ENCODE measurements around the gene EIF3A.

EIF3A gene

GRCh38 chr10:119006451-119007210, 74.0 kb downstream of the EIF3A start:
- DNase-seq (ENCODE audit: low spot score): no peak

- no peak for DNase-seq (ENCODE audit: low spot score)
Observed at GRCh38 chr10:119005362-119006043, 75.1 kb downstream of the EIF3A start.

- DNase-seq (ENCODE audit: low spot score): no peak
Observed at GRCh38 chr10:119003572-119004289, 76.9 kb downstream of the EIF3A start.

- DNase-seq (ENCODE audit: low spot score): no peak
Observed at GRCh38 chr10:119001717-119002500, 78.7 kb downstream of the EIF3A start.

DNA sequence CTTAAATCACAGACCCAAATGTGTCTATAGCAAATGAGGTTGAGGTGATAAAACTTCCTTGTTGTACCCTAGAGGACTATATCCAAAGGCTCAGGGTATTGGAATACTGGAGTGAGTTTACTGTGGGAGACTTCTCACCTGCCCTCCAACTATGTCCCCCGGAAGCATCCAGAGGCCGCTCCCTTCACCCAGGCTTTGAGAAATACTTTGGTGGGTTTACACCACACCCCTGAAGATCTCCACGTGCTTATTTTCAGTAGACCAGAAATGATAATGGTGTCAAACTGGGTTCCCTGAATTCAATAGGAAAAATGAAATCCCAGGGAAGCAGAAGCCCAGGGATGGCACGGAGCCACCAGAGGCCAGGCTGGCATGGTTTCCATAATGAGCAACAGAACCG, 82.4 kb downstream of the EIF3A start:
- no peak for DNase-seq (ENCODE audit: low spot score)

DNA sequence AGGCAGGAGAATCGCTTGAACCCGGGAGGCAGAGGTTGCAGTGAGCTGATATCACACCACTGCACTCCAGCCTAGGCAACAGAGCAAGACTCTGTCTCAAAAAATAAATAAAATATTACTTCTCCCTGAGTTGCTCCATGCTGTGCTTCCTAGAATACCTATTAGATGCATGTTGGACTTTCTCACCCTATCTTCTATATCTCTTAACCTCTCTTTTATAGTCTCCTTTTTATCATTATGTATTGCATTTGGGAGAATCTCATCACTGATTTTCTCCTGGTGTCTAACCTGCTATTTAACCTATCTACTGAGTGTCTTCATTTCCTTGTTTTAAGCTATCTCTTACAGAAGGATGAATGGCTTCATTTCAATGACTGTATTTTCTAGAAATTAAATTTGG, 83.2 kb downstream of the EIF3A start:
- no peak for DNase-seq (ENCODE audit: low spot score)

DNA sequence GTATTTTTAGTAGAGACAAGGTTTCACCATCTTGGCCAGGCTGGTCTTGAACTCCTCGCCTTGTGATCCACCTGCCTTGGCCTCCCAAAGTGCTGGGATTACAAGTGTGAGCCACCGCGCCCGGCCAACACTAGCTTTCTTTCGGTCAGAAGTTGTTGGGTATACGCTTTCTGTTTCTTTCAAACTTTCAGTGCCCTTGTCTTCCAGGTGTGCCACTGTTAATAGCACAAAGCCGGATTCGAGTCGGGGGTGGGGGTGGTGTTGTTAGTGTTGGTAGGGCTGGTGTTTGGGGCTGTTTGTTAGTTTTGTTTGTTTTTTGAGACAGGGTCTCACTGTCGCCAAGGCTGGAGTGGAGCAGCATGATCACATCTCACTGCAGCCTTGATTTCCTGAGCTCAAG, 84.9 kb downstream of the EIF3A start:
- DNase-seq (ENCODE audit: low spot score): no peak

- no peak for DNase-seq (ENCODE audit: low spot score)
Observed at GRCh38 chr10:118994321-118994720, 86.3 kb downstream of the EIF3A start.

DNA sequence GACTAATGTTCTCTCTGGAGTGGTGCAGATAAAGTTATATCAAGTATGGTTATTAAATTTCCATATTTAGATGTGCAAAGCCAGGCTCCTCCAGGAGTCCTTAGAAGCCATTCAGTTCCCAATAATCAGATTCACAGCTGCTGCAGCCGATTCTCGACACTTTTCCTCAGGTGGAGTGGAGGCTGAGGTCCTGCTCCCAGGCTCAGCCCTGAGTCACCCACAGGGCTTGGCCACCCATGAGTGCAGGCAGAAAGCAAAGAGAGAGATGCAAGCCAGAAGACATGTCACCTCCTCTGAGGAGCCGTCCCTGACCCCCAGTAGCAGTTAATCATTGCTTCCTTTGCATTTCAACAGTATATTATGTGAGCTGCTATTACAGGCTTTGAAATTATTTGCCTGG, 87.4 kb downstream of the EIF3A start:
- DNase-seq (ENCODE audit: low spot score): no peak

GRCh38 chr10:118992496-118992895, 88.1 kb downstream of the EIF3A start:
- no peak for DNase-seq (ENCODE audit: low spot score)

DNA sequence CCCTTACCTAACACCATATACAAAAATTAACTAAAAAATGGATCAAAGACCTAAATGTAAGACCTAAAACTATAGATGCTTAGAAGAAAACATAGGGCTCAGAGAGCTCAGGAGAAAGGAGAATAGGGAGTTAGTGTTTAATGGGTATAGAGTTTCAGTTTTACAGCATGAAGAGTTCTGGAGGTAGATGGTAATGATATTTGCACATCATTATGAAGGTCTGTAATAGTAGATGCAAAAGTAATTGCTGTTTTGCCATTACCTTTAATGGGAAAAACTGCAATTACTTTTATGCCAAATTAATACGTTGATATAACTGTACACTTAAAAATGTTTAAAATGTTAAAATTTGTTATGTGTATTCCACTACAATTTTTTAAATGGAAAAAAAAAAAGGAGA, 90.3 kb downstream of the EIF3A start:
- no peak for DNase-seq (ENCODE audit: low spot score)

DNA sequence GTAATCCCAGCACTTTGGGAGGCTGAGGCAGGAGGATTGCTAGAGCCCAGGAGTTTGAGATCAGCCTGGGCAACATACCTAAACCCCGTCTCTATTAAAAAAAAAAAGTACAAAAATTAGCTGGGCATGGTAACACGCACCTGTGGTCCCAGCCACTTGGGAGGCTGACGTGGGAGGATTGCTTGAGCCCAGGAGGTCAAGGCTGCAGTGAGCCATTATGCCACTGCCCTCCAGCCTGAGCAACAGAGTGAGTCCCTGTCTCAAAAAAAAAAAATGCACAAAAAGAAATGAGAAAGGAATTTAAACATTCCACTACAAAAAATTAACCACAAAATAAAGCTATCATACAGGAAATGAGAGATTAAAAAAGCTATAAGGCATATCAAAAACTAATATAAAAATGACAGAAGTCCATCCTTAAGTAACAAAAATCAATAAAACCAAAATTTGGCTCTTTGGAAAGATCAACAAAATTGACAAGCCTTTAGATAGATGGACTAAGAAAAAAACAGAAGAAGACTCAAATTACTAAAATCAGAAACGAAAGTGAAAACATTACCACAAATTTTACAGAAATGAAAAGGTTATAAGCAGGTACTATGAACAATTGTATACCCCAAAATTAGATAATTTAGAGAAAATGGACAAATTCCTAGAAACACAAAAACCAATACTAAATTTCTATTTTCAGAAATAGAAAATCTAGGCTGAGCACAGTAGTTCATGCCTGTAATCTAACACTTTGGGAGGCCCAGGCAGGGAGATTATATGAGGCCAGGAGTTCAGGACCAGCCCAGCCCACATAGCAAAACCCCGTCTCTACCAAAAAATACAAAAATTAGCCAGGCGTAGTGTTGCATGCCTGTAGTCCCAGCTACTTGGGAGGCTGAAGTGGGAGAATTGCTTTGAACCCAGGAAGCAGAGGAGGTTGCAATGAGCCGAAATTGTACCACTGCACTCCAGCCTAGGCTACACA, 93.5 kb downstream of the EIF3A start:
- DNase-seq (ENCODE audit: low spot score): no peak

GRCh38 chr10:118985576-118985975, 95.0 kb downstream of the EIF3A start:
- no peak for DNase-seq (ENCODE audit: low spot score)
